ENCODE results near the gene HNRNPM.

Gene HNRNPM

DNA sequence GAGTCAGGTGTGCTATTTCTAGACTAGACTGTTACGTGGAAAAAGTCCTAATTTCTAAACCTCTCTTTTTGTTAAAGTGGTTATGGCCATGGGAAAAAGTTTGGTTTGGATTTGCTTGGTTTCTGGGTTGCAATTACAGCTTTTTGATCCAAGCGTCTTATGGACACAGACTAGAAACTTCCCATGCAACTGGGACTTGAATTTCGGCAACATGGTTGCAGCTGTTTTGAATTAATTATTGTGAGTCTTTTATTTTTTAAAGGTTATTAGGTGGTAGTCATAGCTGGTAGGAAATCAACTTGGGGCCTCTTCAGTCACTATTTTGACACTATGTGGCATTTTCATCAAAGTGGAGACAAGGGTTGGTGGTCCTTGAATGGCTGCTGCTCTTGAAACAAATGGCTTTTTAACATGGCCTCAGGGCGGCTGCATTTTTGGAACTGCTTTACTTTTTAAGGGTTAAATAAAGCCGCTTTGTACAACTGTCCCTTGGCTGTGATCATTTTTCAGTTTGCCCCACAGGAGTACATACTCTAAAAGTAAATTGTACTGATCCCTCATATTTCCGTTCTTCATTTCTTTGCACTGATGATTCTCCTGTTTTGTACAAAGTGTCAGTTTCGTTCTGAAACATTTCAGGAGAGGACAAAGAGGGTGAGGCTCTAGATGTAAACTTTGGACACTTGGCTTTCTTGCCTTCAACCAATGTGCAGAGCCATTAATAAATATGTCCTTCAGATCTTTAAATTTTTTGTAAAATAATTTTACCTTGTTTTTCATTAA lies 15.9 kb downstream of the HNRNPM start:
- DNase-seq = no peak

DNA sequence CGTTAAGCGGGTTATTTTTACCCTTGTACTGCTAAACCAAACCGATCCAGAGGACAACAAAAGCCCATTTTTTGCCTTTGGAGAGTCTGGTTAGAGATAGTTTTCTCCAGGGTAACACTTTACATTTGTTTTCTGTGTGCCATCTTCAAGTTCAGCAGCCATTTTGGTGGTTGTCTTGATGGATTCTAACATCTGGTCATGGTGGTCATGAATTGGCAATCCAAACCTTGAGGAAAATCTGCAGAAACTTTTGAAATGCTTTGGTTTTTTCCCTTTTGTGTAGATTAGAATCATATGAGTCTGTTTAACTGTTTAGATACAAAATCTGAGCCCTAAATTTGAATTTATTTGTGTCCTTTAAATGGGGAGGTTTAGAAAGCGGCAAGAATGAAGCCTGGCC lies 16.6 kb downstream of the HNRNPM start:
- DNase-seq = no peak

DNA sequence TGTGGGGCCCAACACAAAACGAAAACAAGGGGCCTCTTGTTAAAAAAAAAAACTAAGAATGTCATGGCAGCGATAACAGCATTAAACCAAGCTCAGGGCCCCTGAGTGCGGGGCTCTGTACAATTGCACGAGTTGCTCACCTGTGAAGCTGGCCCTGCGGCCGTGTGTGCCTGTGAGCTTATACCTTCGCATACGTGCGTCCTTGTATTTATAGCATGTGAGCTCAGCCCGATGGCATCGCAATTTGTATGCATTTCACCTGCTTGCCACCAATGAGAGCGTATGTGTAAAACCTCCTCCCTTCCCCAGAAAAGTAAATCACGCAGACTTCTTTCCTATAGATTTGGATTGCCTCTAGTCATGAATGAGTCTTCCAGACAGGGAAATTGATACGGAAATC lies 17.1 kb downstream of the HNRNPM start:
- no peak for DNase-seq

DNA sequence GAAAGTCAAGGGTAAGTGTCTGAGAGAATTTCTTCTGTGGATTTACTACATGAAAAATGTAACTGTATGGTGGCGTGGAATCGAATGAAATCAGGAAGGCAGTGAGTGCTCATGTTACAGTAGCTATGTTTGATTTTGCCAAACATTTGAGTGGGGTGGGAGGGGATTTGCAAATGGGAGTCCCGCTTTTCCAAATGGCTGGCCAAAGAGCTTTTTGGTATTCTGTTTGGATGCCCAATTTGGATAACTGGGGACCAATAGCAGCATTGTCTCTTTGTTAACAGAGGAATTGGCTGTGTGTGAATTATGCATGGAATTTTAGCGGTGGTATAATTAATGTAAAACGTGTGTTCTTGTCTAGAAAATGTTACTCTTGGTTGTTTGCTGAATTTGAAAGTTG lies 17.8 kb downstream of the HNRNPM start:
- no peak for DNase-seq

DNA sequence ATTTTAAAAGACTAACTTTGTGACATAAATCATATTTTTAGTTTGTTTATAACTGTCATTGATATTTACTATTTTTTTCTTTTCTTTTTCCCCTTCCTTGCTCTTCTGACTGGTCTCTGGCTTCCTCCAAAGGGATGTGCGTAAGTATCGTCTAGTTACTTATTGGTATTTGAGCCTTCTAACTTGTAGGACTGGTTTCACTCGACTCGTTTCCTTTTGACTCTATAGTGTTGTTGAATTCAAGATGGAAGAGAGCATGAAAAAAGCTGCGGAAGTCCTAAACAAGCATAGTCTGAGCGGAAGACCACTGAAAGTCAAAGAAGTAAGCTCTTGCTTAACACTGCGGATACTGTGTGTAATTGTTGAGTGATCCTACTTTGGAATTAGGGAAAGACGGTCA lies 18.6 kb downstream of the HNRNPM start:
- no peak for DNase-seq

DNA sequence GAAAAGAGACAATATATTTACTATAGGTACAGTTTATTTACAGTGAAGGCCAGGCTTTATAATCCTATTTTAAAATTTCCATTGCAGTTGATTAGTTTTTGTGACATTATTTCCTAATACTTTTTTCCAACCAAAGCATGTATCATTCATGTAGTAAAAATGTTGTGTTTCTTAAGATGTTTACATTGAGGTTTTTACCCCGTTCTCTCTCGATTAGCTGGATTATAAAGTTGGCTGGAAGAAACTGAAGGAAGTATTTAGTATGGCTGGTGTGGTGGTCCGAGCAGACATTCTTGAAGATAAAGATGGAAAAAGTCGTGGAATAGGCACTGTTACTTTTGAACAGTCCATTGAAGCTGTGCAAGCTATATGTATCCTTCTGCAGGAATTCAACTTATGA lies 21.2 kb downstream of the HNRNPM start:
- DNase-seq = no peak

DNA sequence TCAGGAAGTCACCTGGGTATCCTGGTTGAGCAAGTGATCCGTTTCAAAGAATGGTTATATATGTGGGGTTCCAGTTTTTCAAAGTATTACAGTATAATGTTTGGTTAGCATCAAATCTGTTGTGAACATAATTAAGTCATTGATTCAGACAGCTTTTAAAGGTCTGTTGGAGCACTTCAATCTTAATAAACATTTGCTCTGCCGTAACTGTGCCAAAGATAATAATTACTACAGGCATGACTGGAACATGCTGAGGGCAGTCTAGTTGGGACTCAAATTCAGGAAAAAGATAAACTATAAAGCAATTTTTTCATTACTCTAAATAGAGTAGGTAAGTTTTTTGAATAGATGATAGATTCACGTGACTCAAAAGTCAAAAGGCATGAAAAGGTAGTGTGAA lies 23.3 kb downstream of the HNRNPM start:
- DNase-seq = no peak

DNA sequence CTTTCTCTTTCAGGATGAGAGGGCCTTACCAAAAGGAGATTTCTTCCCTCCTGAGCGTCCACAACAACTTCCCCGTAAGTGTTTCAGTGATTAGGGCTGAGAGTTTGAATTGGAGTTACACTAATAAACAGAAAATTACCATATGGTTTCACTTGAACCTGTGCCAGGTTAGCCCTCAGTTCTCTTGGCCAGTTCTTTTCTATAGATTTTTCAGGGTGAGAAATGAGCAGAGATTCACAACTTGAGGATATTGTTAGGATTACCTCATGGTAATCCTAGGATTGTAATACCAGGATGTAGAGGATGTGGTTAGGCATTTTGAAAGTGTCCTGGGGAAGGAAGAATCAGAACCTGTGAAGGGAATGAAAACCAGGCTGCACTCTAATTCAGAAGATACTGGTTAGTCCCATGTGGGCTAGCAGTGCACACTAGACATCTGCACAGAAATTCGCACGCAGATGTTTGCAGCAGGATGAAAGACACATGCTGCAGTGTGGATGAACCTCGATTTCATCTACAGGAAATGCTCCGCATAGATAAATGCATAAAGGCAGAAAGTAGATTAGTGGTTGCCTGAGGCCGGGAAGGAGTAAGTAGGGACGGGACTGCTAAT lies 24.1 kb downstream of the HNRNPM start:
- no peak for DNase-seq

DNA sequence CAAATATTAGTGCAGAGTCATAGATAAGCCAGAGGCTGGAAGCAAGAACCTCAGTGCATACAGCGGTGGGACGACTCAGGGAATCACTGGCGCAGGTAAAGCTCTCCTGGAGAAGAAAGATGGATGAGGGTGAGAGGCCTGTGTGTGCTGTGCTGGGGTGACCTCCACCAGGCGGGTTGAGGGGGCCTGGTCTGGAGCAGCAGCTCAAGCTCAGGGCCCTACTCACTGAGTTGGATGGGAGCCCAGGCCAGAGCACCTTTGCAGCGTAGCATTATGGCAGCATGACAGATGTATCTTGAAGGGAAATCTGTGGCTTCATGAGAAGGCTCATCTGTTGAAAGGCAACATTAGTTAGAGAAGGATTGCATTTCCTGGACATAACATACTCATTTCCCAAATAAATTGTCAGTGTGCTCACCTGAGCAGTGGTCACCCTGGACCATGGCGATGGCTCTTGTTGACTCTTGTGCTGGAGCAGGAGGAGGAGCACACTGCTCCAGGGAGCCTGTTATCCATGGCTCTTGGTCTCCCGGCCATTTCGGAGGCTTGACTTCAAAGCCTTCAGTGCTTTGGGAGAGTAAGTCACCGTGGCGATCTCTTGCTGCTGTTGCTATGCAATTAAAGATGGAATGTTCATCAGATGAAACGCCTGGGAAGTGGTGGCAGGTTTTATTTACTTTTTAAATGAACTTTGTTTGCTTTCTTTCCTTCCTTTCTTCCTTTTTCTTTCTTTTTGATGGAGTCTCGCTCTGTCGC lies 25.0 kb downstream of the HNRNPM start:
- no peak for DNase-seq

DNA sequence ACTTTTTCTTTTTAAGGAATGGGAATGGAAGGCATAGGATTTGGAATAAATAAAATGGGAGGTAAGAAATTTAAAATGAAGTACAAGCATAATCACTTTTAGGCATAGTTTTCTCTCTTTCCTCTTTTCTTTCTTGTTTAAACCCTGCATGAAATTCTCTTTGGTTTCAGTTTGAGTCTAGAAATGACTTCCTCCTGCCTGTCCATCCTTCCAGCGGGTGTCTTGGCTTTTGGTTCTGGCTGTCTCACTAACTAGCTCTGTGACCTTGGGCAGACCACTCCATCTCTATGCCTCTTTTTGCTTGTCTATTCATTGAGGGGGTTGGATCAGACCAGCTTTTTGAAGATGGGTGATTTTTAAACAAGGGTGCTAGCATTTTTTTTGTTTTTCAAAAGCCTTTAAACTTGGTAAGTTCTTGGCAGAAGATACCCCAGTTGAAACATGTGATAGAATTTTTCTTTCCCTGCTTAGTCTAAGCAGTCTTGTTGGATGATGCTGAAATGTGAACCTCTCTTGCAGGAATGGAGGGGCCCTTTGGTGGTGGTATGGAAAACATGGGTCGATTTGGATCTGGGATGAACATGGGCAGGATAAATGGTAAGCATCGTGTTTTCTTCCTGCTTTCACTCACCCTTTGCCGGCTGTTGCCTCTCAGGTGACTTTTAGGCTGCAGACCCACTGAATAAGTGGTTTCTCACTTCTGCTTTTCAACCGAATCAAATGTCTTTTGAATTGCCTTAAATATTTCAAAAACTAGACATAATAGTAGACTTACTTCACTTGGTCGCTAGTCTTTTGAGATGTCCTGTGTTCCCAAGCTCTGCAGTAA lies 29.1 kb downstream of the HNRNPM start:
- no peak for DNase-seq

DNA sequence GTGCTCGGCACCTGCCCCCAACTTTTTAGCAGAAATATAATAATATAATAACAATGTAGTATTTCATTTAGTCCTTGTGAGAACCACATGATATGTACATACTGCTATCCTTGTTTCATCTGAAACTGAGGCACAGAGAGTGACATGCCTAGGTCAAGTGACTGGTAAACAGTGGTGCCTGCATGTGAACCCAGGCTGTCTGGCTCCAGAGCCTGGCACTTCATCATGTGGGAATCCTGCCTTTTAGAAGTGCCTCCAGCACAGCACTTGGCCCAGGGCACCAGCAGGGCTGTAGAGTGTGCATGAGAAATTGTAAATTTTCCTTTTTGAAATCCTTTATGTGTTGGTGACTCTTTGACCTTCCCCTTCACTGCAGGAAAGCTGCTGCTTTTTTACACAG lies 30.2 kb downstream of the HNRNPM start:
- DNase-seq = no peak

DNA sequence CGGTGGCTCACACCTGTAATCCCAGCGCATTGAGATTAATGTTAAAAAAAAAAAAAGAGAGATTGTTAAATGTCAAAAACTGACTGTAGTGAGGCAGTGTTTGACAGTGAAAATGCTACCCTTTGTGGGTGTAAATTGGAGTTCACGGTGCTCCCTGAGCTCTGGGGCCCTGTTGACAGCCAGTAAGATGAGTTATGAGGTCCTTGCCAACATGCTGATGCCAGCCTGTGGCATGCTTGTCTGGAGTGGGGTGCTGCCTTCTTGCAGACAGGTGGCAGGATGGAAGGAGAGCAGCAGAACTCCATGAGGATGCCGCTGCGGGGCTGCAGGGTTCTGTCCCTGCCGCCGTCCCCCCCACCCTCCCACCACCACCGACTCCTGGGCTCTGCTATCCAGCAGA lies 31.7 kb downstream of the HNRNPM start:
- DNase-seq = no peak

DNA sequence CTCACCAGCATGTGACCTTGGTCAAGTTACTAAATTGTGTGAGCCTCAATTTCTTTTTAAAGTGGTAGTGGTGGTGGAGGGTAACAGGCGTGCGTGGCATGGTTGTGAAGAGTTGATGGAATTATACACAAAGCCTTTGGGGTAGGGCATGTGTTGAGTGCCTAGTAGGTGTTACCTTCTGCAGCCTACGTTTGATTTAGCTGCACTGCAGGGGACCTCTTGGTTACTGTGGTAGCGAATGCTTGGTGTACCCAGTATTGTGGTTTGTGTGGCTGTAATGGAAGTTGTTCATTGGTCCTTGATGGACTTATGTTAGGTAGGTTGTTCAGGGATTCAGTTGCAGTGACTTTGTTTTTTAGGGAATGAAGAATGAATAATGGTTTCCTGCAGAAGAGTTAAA lies 33.1 kb downstream of the HNRNPM start:
- no peak for DNase-seq

DNA sequence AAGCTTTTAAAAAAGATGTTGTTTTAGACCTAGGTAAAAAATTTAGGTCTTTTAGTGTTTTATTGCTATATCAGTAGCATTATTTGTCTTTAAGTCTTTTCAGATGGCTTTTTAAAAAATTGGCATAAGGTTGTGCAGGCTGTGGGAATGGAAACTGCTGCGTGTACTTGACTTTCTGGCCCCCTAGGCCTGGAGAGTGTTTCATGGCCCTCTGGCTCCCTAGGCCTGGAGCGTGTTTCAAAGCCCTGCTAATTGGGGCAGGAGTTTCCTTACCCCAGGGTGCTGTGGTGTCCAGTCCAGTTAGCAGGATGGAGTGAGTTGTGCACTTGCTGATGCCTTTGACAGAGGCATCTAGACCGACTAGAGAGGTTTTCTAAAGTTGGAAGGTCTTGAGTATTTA lies 33.8 kb downstream of the HNRNPM start:
- no peak for DNase-seq

DNA sequence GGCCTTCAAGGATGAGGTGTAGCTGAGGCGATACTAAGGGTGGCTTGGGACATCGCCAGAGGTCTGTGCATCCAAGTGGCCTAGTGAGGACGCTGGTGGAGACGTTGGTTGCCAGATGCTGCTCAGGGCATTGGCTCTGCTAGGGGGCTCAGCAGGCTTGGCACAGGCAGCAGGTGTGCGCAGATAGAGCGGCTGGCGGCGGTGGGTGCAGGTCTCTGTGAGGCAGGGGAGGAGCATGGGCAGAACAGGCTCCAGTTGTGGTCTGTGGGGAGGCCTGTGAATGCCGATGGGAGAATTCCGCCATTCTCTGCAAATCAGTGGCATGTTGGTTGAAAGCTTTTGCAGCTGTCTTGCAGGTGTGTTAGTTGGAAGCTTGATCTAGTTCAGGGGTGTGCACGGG lies 36.4 kb downstream of the HNRNPM start:
- DNase-seq = no peak

DNA sequence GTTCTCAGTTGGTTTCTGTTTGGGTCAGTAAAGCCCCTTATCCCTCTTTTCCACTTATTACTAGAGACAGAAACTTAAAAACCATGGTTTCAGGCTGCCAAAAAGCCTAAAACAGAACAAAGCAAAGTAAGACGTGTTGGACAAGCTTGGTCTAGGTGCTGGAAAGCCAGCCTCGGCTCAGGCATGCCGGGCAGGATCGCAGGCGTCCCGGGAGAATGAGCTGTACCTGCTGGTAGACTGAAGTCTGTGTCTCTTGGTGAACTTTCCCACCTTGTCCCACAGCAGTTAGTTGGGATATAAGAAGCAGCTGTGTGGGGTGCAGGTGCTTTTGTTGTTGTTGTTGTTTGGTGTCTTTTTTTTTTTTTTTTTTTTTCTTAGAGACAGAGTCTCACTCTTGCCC lies 36.8 kb downstream of the HNRNPM start:
- DNase-seq = no peak

DNA sequence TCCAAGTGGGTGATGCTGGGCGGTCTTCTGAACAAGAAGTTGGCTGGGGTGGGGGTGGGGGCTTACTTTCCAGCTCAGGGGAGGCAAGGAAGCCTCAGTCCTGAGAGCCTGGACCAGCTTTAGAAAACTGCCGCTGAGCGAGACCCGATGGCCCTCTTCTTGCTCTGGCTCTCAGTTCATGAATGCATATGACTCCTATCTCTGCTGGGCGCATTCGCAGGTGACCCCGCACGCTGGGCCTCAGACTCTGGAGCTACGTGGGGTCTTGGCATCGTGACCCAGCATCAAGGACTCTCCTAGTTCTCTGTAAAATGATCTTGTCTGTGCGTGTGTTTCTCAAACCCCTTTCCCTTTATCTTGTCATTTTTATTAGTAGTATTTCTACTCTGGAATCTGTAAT lies 37.9 kb downstream of the HNRNPM start:
- DNase-seq = no peak

DNA sequence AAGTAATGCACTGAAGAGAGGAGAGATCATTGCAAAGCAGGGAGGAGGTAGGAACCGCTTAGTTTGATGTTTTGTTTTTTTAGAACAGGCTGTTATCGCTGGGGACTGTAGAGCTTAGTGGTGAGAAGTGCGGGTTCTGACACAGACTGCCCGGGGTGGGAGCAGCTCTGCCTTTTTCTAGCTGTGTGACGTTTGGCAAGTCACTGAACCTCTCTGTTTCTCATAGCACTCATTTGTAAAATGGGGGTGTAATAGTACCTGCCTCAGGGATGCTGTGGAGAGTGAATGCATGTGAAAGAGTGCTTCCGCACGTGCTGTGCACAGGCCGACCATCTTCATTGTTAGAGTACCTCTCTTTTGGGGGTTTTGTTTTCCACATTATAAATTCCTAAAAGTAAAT lies 38.4 kb downstream of the HNRNPM start:
- DNase-seq = no peak

DNA sequence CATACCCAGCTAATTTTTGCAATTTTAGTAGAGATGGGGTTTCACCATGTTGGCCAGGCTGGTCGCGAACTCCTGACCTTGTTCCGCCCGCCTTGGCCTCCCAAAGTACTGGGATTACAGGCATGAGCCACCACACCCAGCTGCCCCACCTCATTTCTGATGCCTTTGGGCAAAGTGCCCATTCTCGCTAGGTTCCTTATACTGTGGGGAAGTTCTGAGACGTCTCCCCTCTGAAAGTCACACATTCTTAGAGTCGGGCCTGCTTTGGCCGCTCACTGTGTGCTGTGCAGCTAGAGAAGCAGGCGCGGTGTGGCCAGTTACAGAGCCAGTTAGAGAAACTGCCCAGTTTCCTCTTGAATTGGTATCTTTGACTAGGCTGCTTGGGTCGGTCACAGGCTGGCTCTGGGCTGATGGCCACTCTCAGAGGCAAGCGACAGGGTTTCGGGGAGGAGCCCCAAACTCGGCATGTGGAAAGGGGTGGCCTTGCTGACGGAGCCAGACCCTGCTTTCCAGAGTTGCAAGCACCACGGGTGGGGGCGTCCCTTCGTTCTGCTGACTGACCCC lies 39.6 kb downstream of the HNRNPM start:
- DNase-seq = peak; percentile 63

DNA sequence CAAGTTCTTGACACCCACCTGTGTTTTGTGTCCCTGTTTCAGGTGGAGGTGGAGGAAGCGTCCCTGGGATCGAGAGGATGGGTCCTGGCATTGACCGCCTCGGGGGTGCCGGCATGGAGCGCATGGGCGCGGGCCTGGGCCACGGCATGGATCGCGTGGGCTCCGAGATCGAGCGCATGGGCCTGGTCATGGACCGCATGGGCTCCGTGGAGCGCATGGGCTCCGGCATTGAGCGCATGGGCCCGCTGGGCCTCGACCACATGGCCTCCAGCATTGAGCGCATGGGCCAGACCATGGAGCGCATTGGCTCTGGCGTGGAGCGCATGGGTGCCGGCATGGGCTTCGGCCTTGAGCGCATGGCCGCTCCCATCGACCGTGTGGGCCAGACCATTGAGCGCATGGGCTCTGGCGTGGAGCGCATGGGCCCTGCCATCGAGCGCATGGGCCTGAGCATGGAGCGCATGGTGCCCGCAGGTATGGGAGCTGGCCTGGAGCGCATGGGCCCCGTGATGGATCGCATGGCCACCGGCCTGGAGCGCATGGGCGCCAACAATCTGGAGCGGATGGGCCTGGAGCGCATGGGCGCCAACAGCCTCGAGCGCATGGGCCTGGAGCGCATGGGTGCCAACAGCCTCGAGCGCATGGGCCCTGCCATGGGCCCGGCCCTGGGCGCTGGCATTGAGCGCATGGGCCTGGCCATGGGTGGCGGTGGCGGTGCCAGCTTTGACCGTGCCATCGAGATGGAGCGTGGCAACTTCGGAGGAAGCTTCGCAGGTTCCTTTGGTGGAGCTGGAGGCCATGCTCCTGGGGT lies 41.0 kb downstream of the HNRNPM start:
- DNase-seq = no peak

DNA sequence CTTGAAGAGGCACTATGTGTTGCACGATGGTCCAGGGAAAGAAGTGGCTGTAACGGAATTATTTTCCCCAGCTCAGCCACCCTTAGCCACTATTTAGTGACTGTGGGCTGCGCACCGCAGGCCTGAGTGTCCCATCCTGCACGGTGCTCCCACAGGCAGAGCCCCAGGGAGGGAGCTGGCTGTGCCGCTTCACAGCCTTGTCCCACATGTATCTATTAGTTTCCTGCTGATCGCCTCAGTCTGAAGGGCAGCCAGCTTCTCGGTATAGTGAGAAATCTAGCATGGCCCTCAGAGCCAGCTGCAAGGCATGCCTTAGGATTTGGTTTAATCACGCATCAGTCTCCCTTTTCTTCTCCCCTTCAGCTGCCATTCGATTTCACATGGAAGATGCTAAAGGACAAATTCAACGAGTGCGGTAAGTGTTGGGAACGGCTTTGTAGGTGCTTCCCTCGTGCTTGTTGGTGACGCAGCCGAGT lies 41.9 kb downstream of the HNRNPM start:
- DNase-seq = no peak

Measured in hematopoietic multipotent progenitor cell treated with erythropoietin and hydrocortisone succinate and interleukin-3 and kit ligand, for 8 days (in vitro differentiated cells).